Limb (tissue), 2 donors: Measurements from ENCODE around the gene DBH.

ENCODE experiments used
- DNase-seq, 2 donors: peaks; one replicate each; pipeline ENCODE4 v3.0.0-alpha.2; 2016; ENCODE audit errors: extremely low spot score in 2 of 2

The DBH gene

DNA sequence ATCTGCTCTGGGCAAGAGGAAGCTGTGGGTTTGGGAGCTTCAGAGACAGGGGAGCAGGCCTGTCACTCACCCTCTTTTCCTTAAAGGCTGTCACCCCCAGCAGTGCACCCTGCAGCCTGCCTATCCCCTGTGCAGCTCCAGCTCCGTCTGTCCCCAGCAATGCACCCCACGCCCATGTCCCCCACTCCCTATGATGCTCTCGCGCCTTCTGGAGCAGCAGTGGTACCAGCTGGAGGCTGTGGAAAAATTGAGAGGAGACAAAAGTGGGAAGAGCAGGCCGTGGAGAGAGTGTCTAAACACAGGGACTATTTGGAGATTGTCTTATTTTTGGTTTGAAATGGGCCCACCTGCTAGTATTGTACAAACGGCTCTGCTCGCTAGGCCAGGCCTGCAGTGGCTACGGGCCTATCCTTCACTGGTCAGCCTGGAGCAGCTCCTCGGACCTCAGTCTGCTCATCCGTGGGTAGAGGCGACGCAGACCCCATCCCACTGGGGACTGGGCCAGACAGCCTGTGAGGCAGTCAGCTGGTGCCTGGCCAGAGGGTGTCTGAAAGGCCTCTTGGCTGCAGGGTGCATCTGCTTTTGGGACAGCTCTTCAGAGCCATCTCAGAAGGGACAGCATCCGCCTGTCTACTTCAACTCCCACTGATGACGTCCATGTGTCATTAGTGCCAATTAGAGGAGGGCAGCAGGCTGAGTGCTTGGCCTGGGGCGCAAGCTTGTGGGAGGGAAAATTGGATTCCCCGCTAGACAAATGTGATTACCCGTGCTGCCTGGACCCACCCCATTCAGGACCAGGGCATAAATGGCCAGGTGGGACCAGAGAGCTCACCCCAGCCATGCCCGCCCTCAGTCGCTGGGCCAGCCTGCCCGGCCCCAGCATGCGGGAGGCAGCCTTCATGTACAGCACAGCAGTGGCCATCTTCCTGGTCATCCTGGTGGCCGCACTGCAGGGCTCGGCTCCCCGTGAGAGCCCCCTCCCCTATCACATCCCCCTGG, at the start of gene DBH:
TSS of gene DBH (plus strand) at position 831 of the 999 bp plus-strand sequence. CDS start at position 840, 9 bp downstream.
- DNase-seq: no peak

DNA sequence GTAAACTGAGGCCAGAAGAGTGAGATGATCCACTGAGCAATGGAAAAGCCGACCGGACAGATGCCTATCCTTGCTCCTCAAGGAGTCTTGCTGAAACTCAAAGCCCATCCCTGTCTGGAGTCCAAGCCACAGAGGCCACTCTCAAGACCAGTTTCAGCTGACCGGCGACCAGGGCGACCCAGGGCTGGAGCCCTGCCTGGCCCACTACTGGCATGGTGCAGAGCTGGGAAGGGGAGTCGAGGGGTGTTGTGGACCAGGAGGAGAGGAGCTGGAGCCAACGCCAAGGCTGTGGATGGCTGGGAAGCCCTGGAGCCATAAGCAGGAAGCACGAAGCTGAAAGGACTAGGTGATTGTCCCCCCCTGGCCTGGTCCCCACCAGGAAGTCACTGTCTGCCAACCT, 49.1 kb upstream of the DBH start:
- no peak for DNase-seq

DNA sequence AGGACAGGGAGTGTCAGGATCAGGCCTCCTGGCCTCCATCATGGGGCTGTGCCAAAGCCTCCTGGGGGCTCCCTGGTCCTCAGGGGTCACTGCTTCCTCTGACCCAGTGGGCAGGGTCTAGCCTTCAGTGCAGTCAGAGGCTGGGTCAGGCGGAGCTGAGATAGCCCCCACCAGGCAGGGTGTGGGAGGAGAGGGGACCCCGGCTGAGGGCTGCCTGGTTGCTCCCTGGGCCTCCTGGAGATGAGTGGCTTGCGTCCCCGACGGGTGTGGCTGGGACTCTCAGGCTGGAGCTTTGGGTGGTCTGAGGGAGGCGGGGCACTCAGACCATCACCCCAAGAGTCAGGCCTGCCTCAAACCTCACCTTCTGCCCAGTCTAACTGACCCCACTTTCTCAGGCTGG, 48.7 kb upstream of the DBH start:
- no peak for DNase-seq

DNA sequence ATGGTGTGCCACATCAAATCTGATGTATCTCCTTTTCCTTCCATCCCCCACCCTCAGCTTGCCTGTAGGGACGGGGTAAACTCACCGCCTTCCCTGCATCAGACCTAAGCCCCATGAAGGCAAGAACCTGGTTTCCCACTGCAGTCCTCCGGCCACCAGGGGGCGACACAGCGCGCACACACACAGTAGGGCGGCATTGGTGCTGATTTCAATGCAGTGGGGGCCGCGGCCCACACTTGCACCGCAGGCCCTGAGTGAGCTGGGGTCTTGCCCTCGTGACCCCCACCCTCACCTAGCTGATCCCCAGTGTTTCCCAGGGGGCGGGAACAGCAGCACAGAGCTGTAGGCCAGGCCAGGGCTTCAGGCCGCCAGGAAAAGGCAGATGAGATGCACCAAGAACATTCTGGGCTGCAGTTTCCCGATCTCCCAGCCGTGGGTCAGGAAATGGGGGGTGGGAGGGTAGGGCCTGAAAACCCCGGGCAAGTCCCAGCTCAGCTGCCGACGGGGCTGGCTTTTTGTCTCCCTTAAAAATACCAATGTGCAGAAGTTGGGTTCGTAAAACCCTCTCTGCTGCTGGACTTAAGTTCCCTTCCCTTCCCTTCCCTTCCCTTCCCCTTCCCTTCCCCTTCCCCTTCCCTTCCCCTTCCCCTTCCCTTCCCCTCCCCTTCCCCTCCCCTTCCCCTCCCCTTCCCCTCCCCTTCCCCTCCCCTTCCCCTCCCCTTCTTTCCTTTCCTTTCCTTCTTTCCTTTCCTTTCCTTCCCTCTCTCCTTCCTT, 46.5 kb upstream of the DBH start:
- no peak for DNase-seq

DNA sequence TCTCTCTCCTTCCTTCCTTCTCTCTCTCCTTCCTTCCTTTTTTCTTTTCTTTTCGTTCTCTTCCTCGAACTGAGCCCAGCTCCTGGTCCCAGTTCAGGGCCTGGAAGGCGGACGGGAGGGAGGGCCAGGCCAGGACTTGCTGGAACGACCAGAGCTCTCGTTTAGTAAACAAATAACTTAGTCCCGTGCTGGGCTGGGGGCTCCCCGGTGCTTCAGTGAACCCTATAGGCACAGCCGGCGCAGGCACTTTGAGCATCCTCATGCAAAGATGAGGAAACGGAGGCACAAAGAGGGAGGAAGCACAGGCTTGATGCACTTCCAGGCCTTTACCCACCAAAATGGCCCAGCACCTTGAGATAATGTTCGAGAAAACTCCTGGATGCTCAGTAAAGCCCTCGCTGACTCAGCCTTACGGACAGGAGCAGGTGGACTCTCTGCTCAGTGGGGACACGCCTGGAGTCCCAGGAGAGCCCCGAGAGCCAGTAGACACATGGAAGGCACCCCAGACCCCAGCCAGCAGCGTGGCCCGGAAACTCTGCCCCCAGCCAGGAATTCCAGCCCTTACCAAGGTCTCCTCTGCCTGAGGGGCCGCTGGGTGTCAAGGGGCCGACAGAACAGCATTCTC, 45.8 kb upstream of the DBH start:
- no peak for DNase-seq

GRCh38 chr9:133591116-133591910, 44.9 kb upstream of the DBH start:
- no peak for DNase-seq

DNA sequence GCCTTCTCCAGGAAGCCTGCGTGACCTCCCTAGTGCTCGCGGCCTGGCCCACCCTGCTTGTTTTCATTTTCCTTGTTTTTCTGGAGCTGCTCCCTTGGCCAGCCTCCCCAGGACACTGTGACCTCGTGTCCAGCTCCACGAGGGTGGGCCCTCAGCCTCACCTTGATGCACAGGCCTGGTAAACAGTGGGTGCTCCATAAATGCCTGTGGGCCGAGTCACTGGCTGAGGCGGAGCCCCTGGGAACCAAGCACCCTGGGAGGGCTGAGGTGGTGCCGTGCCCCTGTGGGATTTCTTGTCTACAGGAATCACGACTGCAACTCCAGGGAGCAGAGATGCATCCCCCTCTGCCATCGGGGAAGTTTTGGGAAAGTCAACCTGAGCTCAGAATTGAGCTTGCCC, 44.2 kb upstream of the DBH start:
- no peak for DNase-seq

GRCh38 chr9:133592731-133593409, 43.3 kb upstream of the DBH start:
- DNase-seq: no peak

- no peak for DNase-seq
Measured at GRCh38 chr9:133593587-133594253, 42.4 kb upstream of the DBH start.

- DNase-seq: no peak
Measured at GRCh38 chr9:133594310-133594709, 41.9 kb upstream of the DBH start.

DNA sequence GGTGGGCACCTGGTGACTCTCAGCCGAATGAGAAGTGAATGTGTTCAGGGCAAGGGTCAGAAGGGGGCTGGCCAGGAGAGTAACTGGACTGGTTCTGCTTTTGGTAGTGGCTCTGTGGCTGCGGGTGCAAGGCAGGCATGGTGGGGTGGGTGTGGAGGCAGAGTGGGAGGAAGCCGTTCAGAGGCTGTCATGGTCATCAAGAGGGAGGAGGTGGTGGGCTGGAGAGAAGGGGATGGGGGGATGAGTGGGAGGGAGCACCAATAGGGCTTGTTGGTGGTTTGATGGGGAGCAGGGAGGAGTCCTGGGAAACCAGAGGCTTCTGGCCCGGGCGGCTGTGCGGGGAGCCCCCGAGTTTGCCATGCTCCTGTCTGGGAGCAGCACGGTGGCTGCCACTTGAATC, 40.3 kb upstream of the DBH start:
- no peak for DNase-seq

- no peak for DNase-seq
Measured at GRCh38 chr9:133597316-133597957, 38.7 kb upstream of the DBH start.

DNA sequence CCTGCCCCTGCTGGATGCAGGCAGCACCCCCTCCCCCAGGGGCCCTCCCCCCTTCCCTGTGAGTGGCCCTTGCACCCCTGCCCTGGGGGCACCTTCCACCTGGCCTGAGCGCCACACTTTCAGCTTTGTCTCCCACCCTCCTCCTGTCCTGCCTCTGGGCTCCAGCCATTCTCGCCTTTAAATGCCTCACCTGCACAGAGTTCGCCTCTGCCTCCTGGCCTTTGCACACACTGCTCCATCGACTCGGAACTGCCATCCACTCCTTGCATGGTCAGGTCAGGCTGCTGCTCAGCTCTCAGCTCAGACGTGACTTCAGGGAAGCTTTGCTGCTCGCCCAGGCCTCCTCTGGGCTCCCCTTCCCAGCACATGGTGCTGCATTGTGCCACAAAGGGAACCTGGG, 37.2 kb upstream of the DBH start:
- DNase-seq: no peak

DNA sequence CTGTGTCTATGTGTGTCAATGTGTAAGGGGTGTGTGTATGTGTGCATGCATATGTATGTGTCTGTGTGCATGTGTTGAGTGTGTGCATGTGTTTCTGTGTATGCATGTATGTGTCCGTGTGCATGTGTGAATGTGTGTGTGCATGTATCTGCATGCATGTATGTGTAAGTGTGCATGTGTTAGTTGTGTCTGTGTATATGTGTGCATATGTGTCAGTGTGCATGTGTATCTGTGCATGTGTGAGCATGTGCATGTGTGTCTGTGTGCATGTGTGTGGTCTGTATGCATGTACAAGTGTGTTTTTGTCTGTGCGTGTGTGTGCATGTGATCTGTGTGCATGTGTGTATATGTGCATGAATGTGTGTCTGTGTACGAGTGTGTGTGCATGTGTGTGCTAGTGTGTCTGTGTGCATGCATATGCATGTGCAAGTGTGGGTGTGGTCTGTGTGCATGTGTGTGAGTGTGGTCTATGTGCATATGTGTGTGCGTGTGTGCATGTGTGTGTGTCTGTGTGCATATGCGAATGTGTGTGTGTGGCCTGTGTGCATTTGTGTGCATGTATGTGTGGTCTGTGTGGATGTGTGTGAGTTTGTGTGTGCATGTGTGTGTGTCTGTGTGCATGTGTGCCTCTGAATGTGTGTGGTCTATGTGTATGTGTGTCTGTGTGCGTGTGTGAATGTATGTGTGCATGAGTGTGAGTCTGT, 36.5 kb upstream of the DBH start:
- no peak for DNase-seq

DNA sequence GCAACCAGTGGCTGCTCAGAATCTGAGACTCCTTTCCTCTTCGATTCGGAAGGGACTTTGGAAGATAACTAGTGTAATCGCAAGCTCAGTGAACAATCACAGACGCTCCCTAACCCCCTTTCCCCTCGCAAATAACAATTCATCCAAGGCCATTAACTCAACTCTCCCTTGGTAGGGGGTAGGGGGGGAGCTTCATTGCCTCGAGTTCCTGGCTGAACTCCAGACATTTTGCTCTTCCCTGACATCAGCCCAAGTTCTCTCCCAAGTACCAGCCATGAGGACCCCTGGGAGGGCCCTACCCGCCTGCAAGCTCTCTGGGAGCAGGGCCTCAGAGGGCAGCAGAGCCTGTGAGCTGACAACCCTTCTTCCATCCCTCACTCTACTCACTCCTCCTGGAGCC, 35.4 kb upstream of the DBH start:
- DNase-seq: no peak

- no peak for DNase-seq
Measured at GRCh38 chr9:133601746-133602145, 34.4 kb upstream of the DBH start.

DNA sequence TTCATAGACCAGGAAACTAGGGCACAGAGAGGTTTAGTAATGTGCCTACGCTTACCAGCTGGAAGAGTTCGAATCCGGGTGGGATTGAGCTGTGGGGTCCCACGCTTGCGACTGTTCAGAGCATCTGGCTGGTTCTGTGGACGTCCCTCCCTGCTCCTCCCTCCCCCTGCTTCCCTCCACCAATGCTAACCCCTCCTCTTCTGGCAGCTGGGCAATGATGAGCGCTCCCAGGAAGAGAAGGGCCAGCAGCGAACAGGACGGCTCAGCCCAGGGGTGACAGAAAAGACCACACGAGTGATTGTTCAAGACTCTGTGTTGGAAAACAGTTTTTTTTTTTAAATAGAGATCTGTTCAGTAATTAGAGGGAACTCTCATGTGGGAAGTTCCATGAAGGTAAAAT, 33.9 kb upstream of the DBH start:
- DNase-seq: no peak

DNA sequence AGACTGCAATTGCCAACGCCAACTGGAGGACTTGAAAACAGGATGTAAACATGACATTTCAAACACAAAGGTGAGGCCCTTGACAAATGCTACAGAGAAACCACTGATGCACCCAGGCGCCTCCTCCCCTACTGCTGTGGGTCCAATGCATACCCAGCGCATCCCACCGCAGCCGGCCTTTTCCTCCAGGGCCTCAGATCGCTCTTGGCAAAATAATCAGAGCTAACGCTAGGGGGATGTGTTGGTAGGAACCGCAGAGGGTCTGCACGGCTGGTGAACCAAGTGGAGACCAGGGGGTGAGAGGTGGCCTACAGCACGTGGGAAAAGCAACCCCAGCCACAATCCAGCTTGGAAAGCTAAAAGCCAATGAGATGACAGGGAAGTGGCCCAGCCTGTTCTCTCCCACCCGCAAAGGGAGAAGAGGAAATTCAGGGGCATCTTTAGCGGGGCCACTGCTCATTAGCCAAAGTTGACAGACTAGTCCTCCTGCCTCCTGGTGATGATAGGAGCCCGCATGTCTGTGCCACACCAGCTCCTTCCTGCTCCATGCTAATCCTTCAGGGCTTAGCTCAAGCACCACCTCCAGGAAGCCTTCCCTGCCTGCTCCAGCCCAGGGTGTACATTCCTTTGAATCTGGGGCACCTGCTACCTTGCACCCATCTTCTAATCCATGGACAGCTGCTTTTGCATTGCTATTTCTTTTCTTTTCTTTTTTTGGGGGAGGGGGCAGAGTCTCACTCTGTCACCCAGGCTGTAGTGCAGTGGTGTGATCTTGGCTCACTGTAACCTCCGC, 32.8 kb upstream of the DBH start:
- DNase-seq: no peak
